AG08395 (cell line): ENCODE measurements around the gene MACO1.
"Not testable (repeated sequence)": the region's sequence is repeated elsewhere in the genome, so short reads cannot be mapped to it uniquely, and the experiment has no call there.

ENCODE experiments used
- DNase-seq: peaks from one replicate; pipeline ENCODE4 v3.0.0; 2012; ENCODE audit warnings: mixed read lengths, low spot score

The MACO1 gene

GRCh38 chr1:25458541-25459298 lies 28.0 kb downstream of the MACO1 start:
- no peak for DNase-seq

- DNase-seq: no peak
These were observed 29.3 kb downstream of the MACO1 start for GRCh38 chr1:25460020-25460419.

GRCh38 chr1:25460816-25461215 lies 30.1 kb downstream of the MACO1 start:
- DNase-seq: not testable (repeated sequence)

GRCh38 chr1:25461849-25462248 lies 31.2 kb downstream of the MACO1 start:
- DNase-seq: no peak

GRCh38 chr1:25462732-25463131 lies 32.0 kb downstream of the MACO1 start:
- no peak for DNase-seq

GRCh38 chr1:25467193-25467592 lies 36.5 kb downstream of the MACO1 start:
- no peak for DNase-seq

- no peak for DNase-seq
These were observed 36.9 kb downstream of the MACO1 start for GRCh38 chr1:25467616-25468015.

- DNase-seq: no peak
These were observed 37.3 kb downstream of the MACO1 start for GRCh38 chr1:25468033-25468432.

GRCh38 chr1:25469177-25469576 lies 38.5 kb downstream of the MACO1 start:
- DNase-seq: peak; percentile 41

- no peak for DNase-seq
These were observed 41.8 kb downstream of the MACO1 start for GRCh38 chr1:25472471-25472870.

- no peak for DNase-seq
These were observed 43.0 kb downstream of the MACO1 start for GRCh38 chr1:25473653-25474225.

- DNase-seq: no peak
These were observed 43.8 kb downstream of the MACO1 start for GRCh38 chr1:25474439-25475047.

- no peak for DNase-seq
These were observed 45.7 kb downstream of the MACO1 start for GRCh38 chr1:25476186-25477097.

GRCh38 chr1:25477448-25478034 lies 46.8 kb downstream of the MACO1 start:
- no peak for DNase-seq

- no peak for DNase-seq
These were observed 47.9 kb downstream of the MACO1 start for GRCh38 chr1:25478633-25479032.

GRCh38 chr1:25481625-25482024 lies 50.9 kb downstream of the MACO1 start:
- no peak for DNase-seq

- no peak for DNase-seq
These were observed 51.5 kb downstream of the MACO1 start for GRCh38 chr1:25482211-25482610.

- DNase-seq: no peak
These were observed 53.4 kb downstream of the MACO1 start for GRCh38 chr1:25484096-25484495.

GRCh38 chr1:25484533-25484932 lies 53.8 kb downstream of the MACO1 start:
- DNase-seq: no peak

GRCh38 chr1:25485536-25486411 lies 55.1 kb downstream of the MACO1 start:
- no peak for DNase-seq

- DNase-seq: peak; percentile 29
These were observed 55.9 kb downstream of the MACO1 start for GRCh38 chr1:25486602-25487001.
